Sigmoid colon (tissue), 7 donors: ENCODE results near the gene UQCRH. TPM values are rescaled to one million over a fixed set of nuclear protein-coding genes. Genes with fewer than 3 reads are reported as not detected.
A peak's percentile ranks its signal among the peaks of the same experiment; 100 is the strongest.
"Not testable (repeated sequence)": the region's sequence is repeated elsewhere in the genome, so short reads cannot be mapped to it uniquely, and the experiment has no call there.

Source experiments
- DNase-seq: peaks from one replicate; pipeline ENCODE4 v3.0.0-alpha.2; 2019
- H3K27ac ChIP-seq, 4 donors: fragments of 200-600 bp; sonication (generic); one replicate each; pipeline ENCODE4 v1.5.1; 2016 to 2019; ENCODE audit warnings: mild to moderate bottlenecking in 1 of 4
- H3K27me3 ChIP-seq, 3 donors: fragments of 200-600 bp; sonication (generic); one replicate each; pipeline ENCODE4 v1.5.1; 2019; ENCODE audit warnings: mild to moderate bottlenecking in 1 of 3
- H3K36me3 ChIP-seq, 4 donors: fragments of 200-600 bp; sonication (generic); one replicate each; pipeline ENCODE4 v1.5.1; 2016 to 2019
- H3K4me1 ChIP-seq, 4 donors: fragments of 200-600 bp; sonication (generic); one replicate each; pipeline ENCODE4 v1.5.1; 2017 to 2019
- H3K4me3 ChIP-seq, 4 donors: fragments of 200-600 bp; sonication (generic); one replicate each; pipeline ENCODE4 v1.5.1; 2017 to 2019; ENCODE audit warnings: mild to moderate bottlenecking in 2 of 4, moderate library complexity in 1 of 4
- H3K9me3 ChIP-seq, 4 donors: fragments of 200-600 bp in 3 of 4; sonication (generic) in 3 of 4; one replicate each; pipeline versions ENCODE4 v1.5.1 to v1.6.1; 2013 to 2019
- EP300 ChIP-seq, 4 donors: sonication (generic); formaldehyde crosslinking; IDR thresholded peaks; one replicate each; pipeline ENCODE4 v1.6.1; 2017; ENCODE audit warnings: antibody characterized with exemption in 4 of 4
- POLR2A ChIP-seq, 2 donors: fragments of 450-650 bp; IDR thresholded peaks; one replicate each; pipeline ENCODE4 v1.6.1; 2016; ENCODE audit warnings: antibody characterized with exemption in 2 of 2, mild to moderate bottlenecking in 2 of 2, moderate library complexity in 2 of 2
- POLR2AphosphoS5 ChIP-seq, 4 donors: sonication (generic); formaldehyde crosslinking; IDR thresholded peaks; one replicate each; pipeline ENCODE4 v1.6.1; 2017; ENCODE audit warnings: antibody characterized with exemption in 4 of 4
- WGBS, 2 donors: extraction: QIAGEN DNeasy Blood & Tissue Kit; methylation state at CpG; one replicate each; pipeline ENCODE4 v1.1.7; 2013; 5-methylcytosine and 5-hydroxymethylcytosine counted together
- intact Hi-C: fragments of 100-400 bp; cut with DNase I; formaldehyde crosslinking; loops from one replicate; pipeline ENCODE4 v1.15.1; 2023
- polyA plus RNA-seq, 3 donors: library from polyadenylated mRNA; stranded (reverse); fragments of 200-250 nt; gene quantifications; one replicate each; pipeline ENCODE4 v1.2.3, GENCODE V29; 2013
- total RNA-seq, 4 donors: library from RNA; depleted of rRNA; stranded (reverse); fragments of >200 nt; gene quantifications; one replicate each; pipeline ENCODE4 v1.1.0, GENCODE V29; 2016
- TF ChIP-seq, protein P1 (sequence below), 4 experiments: fragments of 450-650 bp in 3 of 4; fragments of 200-600 bp in 1 of 4; IDR thresholded peaks; one replicate each; pipeline ENCODE4 v1.5.1; 2016 to 2019; ENCODE audit warnings: antibody characterized with exemption in 4 of 4, mild to moderate bottlenecking in 3 of 4, moderate library complexity in 2 of 4
- donor health status: healthy with polysubstance abuse.
- donor health status: Bipolar disorder and iron deficiency.
- donor health status: healthy.

Gene UQCRH
- total and polyA plus RNA-seq, 7 donors: 414 to 1,339 (median 610) TPM

GRCh38 chr1:46331786-46332540 lies 28.5 kb downstream of the UQCRH start:
- 79 to 81% methylated on average over 24 of the region's 24 CpGs for WGBS, 2 donors
- H3K4me1 ChIP-seq, H3K9me3 ChIP-seq, DNase-seq, H3K27me3 ChIP-seq, intact Hi-C loops, H3K27ac ChIP-seq, H3K36me3 ChIP-seq, H3K4me3 ChIP-seq: not testable (repeated sequence)

- Histone ChIP-seq H3K4me3 (no peak overlapping the region), H3K36me3 (no peaks in the 10 kb centered on the region), H3K27ac (no peak overlapping the region), H3K4me1 (no peaks in the 10 kb centered on the region), H3K9me3 (no peaks in the 10 kb centered on the region), H3K27me3 (no peaks in the 10 kb centered on the region)
- intact Hi-C loops: no loop called here
- WGBS, 2 donors: 75 to 78% methylated on average over 9 of the region's 9 CpGs
- TF ChIP-seq POLR2AphosphoS5 (IDR thresholded peaks at IDR 0.05): no peak
- no peak for TF ChIP-seq POLR2A (IDR thresholded peaks at IDR 0.05)
- TF ChIP-seq EP300 (IDR thresholded peaks at IDR 0.05): no peak
- TF ChIP-seq, protein P1, sequence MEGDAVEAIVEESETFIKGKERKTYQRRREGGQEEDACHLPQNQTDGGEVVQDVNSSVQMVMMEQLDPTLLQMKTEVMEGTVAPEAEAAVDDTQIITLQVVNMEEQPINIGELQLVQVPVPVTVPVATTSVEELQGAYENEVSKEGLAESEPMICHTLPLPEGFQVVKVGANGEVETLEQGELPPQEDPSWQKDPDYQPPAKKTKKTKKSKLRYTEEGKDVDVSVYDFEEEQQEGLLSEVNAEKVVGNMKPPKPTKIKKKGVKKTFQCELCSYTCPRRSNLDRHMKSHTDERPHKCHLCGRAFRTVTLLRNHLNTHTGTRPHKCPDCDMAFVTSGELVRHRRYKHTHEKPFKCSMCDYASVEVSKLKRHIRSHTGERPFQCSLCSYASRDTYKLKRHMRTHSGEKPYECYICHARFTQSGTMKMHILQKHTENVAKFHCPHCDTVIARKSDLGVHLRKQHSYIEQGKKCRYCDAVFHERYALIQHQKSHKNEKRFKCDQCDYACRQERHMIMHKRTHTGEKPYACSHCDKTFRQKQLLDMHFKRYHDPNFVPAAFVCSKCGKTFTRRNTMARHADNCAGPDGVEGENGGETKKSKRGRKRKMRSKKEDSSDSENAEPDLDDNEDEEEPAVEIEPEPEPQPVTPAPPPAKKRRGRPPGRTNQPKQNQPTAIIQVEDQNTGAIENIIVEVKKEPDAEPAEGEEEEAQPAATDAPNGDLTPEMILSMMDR (IDR thresholded peaks at IDR 0.05): no peak
- DNase-seq: no peak
These were observed 30.0 kb downstream of the UQCRH start for GRCh38 chr1:46333300-46334029.

DNA sequence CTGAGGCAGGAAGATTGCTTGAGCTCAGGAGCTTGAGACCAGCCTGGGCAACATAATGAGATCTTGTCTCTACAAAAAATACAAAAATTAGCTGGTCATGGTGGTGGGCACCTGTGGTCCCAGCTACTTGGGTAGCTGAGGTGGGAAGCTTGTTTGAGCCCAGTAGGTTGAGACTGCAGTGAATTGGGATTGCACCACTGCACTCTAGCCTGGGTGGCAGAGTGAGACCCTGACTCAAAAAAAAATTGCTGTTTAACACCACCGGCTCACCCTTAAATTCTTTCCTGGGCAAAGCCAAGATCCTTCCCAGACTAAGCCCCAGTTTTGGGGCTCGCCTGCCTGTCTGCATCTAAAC lies 30.5 kb downstream of the UQCRH start:
- no peak for DNase-seq
- no peak overlapping the region for H3K27ac ChIP-seq
- H3K4me3 ChIP-seq: no peak overlapping the region
- H3K4me1 ChIP-seq: no peaks in the 10 kb centered on the region
- H3K36me3 ChIP-seq: no peaks in the 10 kb centered on the region
- intact Hi-C loops: no loop called here
- TF ChIP-seq, protein P1 (IDR thresholded peaks at IDR 0.05): no peak
- TF ChIP-seq EP300 (IDR thresholded peaks at IDR 0.05): no peak
- TF ChIP-seq POLR2A (IDR thresholded peaks at IDR 0.05): no peak
- TF ChIP-seq POLR2AphosphoS5 (IDR thresholded peaks at IDR 0.05): no peak
- H3K27me3 ChIP-seq: no peaks in the 10 kb centered on the region
- no peaks in the 10 kb centered on the region for H3K9me3 ChIP-seq
- WGBS, 2 donors: 89% methylated on average over 2 of the region's 2 CpGs

DNA sequence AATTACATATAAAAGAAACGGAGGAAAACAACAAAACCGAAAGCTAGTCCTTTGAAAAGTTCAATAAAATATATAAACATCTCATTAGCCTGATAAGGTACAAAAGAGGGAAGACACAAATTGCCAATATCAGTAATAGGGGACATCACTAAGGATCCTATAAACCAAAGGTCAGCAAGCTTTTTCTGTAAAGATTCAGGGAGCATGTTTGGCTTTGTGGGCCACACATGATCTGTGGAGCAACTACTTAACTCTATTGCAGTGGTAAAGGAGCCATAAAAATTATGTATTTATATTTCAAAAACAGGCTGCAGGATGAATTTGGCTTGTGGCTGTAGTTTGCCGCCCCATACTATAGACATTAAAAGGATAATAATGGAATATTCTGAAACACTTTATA lies 31.6 kb downstream of the UQCRH start:
- Histone ChIP-seq H3K27ac (no peak overlapping the region), H3K27me3 (no peaks in the 10 kb centered on the region), H3K36me3 (no peaks in the 10 kb centered on the region), H3K4me3 (no peak overlapping the region), H3K9me3 (no peaks in the 10 kb centered on the region), H3K4me1 (peaks cover 0 to 7% (median 2%) of the 10 kb centered on the region in 4 donors)
- intact Hi-C loops: no loop called here
- no peak for DNase-seq
- TF ChIP-seq POLR2A (IDR thresholded peaks at IDR 0.05): no peak
- TF ChIP-seq EP300 (IDR thresholded peaks at IDR 0.05): no peak
- TF ChIP-seq, protein P1 (IDR thresholded peaks at IDR 0.05): no peak
- TF ChIP-seq POLR2AphosphoS5 (IDR thresholded peaks at IDR 0.05): no peak
- WGBS, 2 donors: 64 to 80% methylated on average over 3 of the region's 3 CpGs

DNA sequence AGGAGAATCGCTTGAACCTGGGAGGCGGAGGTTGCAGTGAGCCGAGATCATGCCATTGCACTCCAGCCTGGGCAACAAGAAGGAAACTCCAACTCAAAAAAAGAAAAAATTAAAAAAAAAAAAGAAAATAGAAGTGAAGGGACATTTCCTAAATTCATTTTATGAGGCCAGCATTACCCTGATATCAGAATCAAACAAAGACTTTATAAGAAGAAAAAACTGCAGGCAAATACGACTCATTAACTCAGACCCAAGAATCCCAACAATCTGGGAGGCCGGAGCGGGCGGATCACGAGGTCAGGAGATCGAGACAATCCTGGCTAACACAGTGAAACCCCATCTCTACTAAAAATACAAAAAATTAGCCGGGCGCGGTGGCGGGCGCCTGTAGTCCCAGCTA lies 33.9 kb downstream of the UQCRH start:
- H3K36me3 ChIP-seq, H3K27me3 ChIP-seq, H3K9me3 ChIP-seq, H3K4me3 ChIP-seq, intact Hi-C loops, H3K27ac ChIP-seq: not testable (repeated sequence)
- DNase-seq: peak; percentile 42
- WGBS, 2 donors: 96 to 98% methylated on average over 9 of the region's 14 CpGs
- H3K4me1 ChIP-seq: peaks cover 0 to 19% (median 12%) of the 10 kb centered on the region in 4 donors
